Measurements from ENCODE around the gene SAT2.
A peak's percentile ranks its signal among the peaks of the same experiment; 100 is the strongest.

Gene SAT2

GRCh38 chr17:7623661-7624060 is 4.0 kb downstream of the SAT2 start:
- TF ChIP-seq TAF1 (IDR thresholded peaks at IDR 0.05; ENCODE audit: borderline replicate concordance, insufficient read depth, low read length) (no peak), SIN3A (IDR thresholded peaks at IDR 0.05; ENCODE audit: borderline replicate concordance, insufficient read depth, low read length) (no peak), POLR2AphosphoS5 (IDR thresholded peaks at IDR 0.05; ENCODE audit: low read depth, low read length) (no peak), FOXP2 (optimal IDR thresholded peaks at IDR 0.05; ENCODE audit: borderline replicate concordance, extremely low read depth, extremely low read length, insufficient read depth) (no peak), REST (IDR thresholded peaks at IDR 0.05; ENCODE audit: insufficient read depth in 1 of 2, low read depth in 2 of 2, low read length in 2 of 2) (no peak)

- TF ChIP-seq REST (IDR thresholded peaks at IDR 0.05; ENCODE audit: insufficient read depth in 1 of 2, low read depth in 2 of 2, low read length in 2 of 2) = no peak
Measured at GRCh38 chr17:7620835-7621234, 6.8 kb downstream of the SAT2 start.

- TF ChIP-seq FOXP2 (optimal IDR thresholded peaks at IDR 0.05; ENCODE audit: borderline replicate concordance, extremely low read depth, extremely low read length, insufficient read depth) = no peak
- TF ChIP-seq TAF1 (IDR thresholded peaks at IDR 0.05; ENCODE audit: borderline replicate concordance, insufficient read depth, low read length) = no peak
- TF ChIP-seq REST (IDR thresholded peaks at IDR 0.05; ENCODE audit: insufficient read depth in 1 of 2, low read depth in 2 of 2, low read length in 2 of 2) = no peak
- TF ChIP-seq POLR2AphosphoS5 (IDR thresholded peaks at IDR 0.05; ENCODE audit: low read depth, low read length) = no peak
- TF ChIP-seq SIN3A (IDR thresholded peaks at IDR 0.05; ENCODE audit: borderline replicate concordance, insufficient read depth, low read length) = no peak
Measured at GRCh38 chr17:7618608-7619007, 9.0 kb downstream of the SAT2 start.

- TF ChIP-seq SIN3A (IDR thresholded peaks at IDR 0.05; ENCODE audit: borderline replicate concordance, insufficient read depth, low read length) (no peak), FOXP2 (optimal IDR thresholded peaks at IDR 0.05; ENCODE audit: borderline replicate concordance, extremely low read depth, extremely low read length, insufficient read depth) (peak; percentile 21)
Measured at GRCh38 chr17:7615265-7615747, 12.3 kb downstream of the SAT2 start.

GRCh38 chr17:7614425-7615264 is 13.0 kb downstream of the SAT2 start, which contains the start of gene FXR2:
Gene FXR2, minus strand, starts transcription at chr17:7614897. Its CDS starts 365 bp downstream, at chr17:7614532.
- 0 out of 2 replicates have a peak, but pooled peaks have one; percentile 72 for TF ChIP-seq SIN3A (IDR thresholded peaks at IDR 0.05; ENCODE audit: borderline replicate concordance, insufficient read depth, low read length)
- no peak for TF ChIP-seq REST (IDR thresholded peaks at IDR 0.05; ENCODE audit: insufficient read depth in 1 of 2, low read depth in 2 of 2, low read length in 2 of 2)
- peak; percentile 77 for TF ChIP-seq POLR2AphosphoS5 (IDR thresholded peaks at IDR 0.05; ENCODE audit: low read depth, low read length)
- TF ChIP-seq FOXP2 (optimal IDR thresholded peaks at IDR 0.05; ENCODE audit: borderline replicate concordance, extremely low read depth, extremely low read length, insufficient read depth) = peak; percentile 54
- TF ChIP-seq TAF1 (IDR thresholded peaks at IDR 0.05; ENCODE audit: borderline replicate concordance, insufficient read depth, low read length) = peak; percentile 83
